GM19351 (cell line): Measurements from ENCODE around the gene BUB1.
"Not testable (repeated sequence)": the region's sequence is repeated elsewhere in the genome, so short reads cannot be mapped to it uniquely, and the experiment has no call there.

Experiments used
- ATAC-seq: cut with Tn5 transposase; IDR thresholded peaks from one replicate; pipeline ENCODE4 v1.9.1; 2021; ENCODE audit warnings: mild to moderate bottlenecking, moderate library complexity; ENCODE audit not compliant: unreplicated experiment

BUB1 gene

DNA sequence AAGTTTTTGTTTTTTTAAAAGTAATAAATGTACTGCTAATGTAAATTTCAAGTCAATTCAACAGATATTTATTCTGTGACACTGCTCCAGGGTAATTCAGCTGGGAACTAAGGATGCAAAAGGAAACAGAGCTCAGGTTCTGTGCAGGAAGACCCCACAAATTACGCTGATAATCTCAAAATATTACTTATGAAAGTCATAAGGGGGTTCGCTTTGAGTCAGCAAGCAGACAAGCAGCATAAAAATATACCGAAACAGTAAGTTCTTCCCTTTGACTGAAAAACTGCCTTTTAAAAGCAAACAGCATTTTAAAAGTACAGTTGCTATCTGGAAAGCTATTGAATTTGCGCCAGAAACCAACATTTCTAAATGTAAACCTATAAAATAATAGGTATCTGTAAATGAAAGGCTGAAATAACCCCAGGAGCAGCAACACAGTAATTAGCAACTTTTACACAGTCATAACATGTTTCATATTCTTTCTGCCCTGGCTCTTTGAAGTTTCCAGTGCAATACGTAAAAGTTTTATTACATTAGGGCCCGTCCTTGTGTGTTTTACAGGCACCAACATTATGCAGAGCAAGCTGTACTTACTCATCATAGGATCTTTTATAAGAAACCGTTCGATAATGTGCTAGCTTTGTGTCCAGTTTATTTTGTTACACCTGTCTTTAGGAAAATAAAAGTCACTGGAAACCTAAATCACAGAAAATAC is 68.9 kb downstream of the BUB1 start:
- peak; percentile 48 for ATAC-seq

DNA sequence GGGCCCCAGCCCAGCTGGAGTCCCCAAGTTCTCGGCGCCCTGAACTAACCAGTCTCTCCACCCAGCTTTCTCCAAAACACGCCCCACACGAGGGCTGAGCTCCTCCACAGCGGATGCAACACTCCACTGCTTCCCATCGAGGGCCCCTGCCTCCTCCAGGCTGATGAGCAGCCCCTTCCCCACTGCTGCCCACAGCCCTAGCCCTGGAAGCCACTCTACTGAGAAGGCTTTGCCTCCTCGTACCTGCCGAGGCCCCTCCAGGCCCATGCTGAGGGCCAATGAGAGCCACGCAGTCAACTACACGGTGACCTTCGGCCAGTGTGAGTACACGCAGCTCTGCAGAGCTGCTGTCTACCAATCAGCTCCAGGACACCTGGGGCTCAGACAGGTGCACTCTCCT is 72.8 kb downstream of the BUB1 start:
- ATAC-seq, result not testable (repeated sequence)

DNA sequence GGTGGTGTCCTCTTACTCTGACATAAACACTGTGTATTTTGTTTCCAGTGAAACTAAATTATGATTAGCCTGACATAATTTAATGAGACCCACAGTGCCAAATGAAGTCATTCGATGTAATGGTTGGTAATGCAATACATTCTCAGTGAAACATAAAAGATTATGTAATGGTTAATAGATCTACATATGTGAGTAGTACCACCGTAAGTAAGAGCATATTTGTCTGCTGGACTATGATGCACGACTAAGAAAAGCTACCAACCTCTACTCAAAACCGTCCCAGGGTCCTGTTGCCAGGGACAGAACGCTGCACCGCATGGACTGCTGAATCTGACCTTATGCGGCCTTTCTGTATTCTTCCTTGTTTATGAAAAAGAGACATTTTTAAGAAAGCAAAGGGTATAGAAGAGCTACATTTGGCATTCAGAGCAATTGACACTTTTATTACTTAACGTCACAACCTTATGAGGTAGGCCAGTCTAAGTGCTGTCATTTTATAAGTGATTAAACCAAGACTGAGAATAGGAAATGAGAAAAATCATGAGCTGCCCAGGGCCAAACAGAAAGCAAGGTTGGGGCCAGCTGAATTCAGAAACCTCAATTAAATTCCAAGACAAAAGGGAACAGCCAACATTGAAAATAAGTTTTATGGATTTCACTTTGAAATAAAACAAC is 73.8 kb downstream of the BUB1 start:
- ATAC-seq, result not testable (repeated sequence)

DNA sequence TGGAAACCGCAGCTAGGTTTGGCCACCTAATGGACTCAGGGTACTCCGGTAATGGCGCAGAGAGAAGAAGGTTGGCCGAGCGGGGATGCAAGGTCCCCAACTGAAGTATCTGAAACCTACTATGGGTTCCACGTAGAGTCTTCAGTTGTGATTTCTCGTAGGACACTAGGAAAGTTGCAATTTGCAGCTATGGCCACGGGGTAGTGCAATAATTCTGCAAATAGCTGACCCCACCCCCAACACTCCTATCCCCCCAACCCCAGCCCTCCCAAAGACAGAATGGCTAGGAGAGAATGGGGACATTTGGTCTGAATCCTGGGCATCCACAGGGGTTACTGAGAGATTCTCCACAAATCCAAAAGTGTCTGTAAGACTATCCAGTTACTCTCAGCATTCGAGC is 75.7 kb downstream of the BUB1 start:
- ATAC-seq, result not testable (repeated sequence)

DNA sequence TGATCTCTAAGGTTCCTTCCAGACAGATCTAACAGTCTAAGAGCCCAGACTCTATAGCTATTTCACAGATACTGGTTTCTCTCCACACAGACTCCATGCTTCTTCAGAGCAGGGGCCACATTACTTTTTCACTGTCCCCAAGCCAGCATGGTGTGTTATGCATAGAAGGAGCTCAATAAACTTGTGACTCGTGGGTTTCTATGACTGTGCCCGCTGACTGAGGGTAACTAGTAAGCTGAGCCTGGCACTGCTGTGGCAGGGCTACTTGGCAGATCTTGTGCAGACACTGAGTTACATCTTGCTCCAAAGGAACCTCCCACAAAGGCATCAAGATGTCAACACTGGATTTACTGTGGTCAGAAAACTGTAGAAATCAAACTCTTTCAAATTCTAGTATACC is 85.9 kb downstream of the BUB1 start:
- ATAC-seq, result not testable (repeated sequence)

DNA sequence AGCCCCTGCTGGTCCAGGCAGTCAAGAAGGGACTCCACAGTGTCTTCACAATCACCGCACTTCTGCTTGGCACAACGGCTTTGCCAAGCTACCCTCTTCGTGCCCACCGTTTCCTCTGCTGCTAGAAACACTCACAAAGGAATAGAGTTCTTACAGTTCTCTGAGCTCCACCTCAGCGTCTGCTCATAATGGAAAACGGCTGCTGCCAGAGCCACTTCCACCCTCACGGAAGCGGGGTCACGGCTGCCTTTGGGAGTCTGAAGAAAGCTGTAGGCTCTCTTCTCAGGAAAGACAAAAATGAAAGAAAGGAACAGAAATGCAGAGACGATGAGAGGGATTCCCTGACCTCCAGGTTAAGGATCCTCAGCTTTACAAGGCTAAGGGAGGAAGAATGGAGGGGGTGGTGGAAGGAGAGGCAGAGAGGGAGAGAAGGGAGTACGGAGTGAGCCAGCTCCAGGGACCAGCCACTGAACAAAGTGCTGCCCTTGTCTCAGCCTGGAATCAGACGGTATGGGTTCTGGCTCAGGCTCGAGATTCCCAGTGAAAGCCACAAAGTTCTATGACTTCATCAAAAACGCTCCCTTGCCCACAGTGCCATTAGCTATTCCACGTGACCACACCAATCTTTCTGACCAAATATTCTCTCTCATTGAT is 88.1 kb downstream of the BUB1 start:
- not testable (repeated sequence) for ATAC-seq

DNA sequence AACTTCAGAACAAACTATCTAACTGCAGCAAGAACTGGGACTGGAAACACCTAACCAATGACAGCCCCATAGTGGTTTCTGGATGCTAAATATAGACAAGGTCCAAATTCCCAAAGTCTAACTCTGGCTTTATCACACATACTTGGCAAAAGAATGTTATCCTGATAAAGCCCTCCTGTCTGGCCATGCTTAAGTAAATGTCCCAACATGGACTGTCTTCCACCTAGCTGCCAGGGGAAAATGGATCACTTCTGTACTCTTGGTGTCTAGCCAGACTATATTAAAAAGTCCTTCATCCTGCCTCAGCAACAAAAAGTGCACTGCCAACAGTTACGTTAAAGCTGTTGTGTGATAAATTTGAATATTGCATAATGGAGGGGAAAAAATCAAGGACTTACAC is 89.3 kb downstream of the BUB1 start:
- not testable (repeated sequence) for ATAC-seq
